HAP-1 (cell line): ENCODE data around the gene CLCN4.
A peak's percentile ranks its signal among the peaks of the same experiment; 100 is the strongest.

Experiments used
- DNase-seq, 2 experiments: peaks; one replicate each; pipeline ENCODE4 v3.0.0-alpha.2; 2016 to 2020; ENCODE audit warnings: low spot score in 2 of 2
- H3K27me3 ChIP-seq: fragments of 250-450 bp; sonication (Bioruptor Pico); 2 replicates; pipeline ENCODE4 v1.5.1; 2020; ENCODE audit warnings: low read depth, mild to moderate bottlenecking, moderate library complexity
- H3K36me3 ChIP-seq: fragments of 250-450 bp; sonication (Bioruptor Pico); replicated peaks from 2 replicates; pipeline ENCODE4 v1.5.1; 2020; ENCODE audit warnings: mild to moderate bottlenecking
- H3K4me1 ChIP-seq: fragments of 250-450 bp; sonication (Bioruptor Pico); 2 replicates; pipeline ENCODE4 v1.5.1; 2020; ENCODE audit warnings: mild to moderate bottlenecking
- H3K4me3 ChIP-seq: fragments of 250-450 bp; sonication (Bioruptor Pico); 2 replicates; pipeline ENCODE4 v1.5.1; 2020; ENCODE audit warnings: mild to moderate bottlenecking, moderate library complexity
- H3K9me3 ChIP-seq: fragments of 250-450 bp; sonication (Bioruptor Pico); 2 replicates; pipeline ENCODE4 v1.5.1; 2020; ENCODE audit warnings: mild to moderate bottlenecking, moderate library complexity
- in situ Hi-C: fragments of 300-500 bp; cut with MboI; formaldehyde crosslinking; loops from 3 replicates; pipeline ENCODE4 v1.14.3; 2020; ENCODE audit warnings: low sequenced_read_pairs, inconsistent platforms, mixed read lengths

Gene CLCN4

GRCh38 chrX:10156199-10157031 lies at the start of gene CLCN4:
TSS of gene CLCN4 (plus strand) at chrX:10156975. CDS start at chrX:10185033, 28,058 bp downstream.
- in situ Hi-C loops: no loop called here
- peak; percentile 53 to 80 for DNase-seq
- H3K27me3 ChIP-seq: no peaks in the 10 kb centered on the region
- peak within 1 kb of the TSS; percentile 22 for H3K4me3 ChIP-seq
- H3K9me3 ChIP-seq: no peaks in the 10 kb centered on the region; the same call in 1 of the 2 replicates
- no peaks in the 10 kb centered on the region for H3K36me3 ChIP-seq
- peaks cover 10% of the 10 kb centered on the region for H3K4me1 ChIP-seq

DNA sequence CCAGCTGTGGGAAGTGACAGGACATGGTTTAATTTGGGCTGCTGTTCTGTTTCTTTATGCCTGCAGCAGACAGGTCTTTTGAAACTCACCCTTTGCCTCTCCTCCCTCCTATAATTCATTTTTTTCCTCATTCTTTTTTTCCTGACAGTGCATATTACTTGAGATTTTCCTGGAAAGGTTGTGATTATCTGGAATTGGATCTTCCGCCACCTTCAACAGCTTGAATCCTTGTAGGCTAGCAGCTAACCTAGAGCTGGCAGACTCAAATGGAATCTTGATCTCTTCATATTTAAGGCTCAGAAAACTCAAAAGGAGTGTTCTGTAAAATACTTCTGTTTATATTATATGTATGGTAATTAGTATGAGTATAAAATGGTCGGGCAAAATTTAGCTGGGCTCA lies 49.3 kb upstream of the CLCN4 start:
- Histone ChIP-seq H3K27me3 (no peaks in the 10 kb centered on the region), H3K9me3 (no peaks in the 10 kb centered on the region), H3K4me1 (no peaks in the 10 kb centered on the region), H3K4me3 (no peak overlapping the region), H3K36me3 (no peaks in the 10 kb centered on the region)
- in situ Hi-C loops: loop anchor here (25.0 kb wide), 2 partner anchors 220 to 395 kb away; no protein-coding TSS in a partner anchor
- no peak for DNase-seq

DNA sequence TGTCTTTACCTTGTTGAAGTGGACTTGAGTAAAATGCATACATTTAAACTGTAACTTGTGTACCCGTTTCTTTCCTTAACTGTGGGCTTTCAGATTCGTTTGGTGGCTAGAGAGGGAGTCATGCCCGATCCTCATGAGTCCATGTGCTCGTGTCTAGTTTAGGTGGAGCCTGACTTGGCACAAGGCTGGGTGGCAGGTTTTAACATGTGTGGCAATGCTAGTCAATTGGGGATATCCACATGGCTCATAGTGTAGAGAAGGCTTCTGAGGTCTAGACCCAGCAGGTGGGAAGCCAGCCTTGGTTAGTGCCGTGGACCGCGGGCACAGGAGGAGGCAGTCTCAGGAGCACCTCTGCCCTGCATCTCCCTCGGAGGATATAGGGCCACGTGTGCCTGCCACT lies 48.5 kb upstream of the CLCN4 start:
- no peaks in the 10 kb centered on the region for H3K4me1 ChIP-seq
- in situ Hi-C loops: loop anchor here (25.0 kb wide), 2 partner anchors 221 to 396 kb away; no protein-coding TSS in a partner anchor
- DNase-seq: no peak
- H3K36me3 ChIP-seq: no peaks in the 10 kb centered on the region
- no peak overlapping the region for H3K4me3 ChIP-seq
- no peaks in the 10 kb centered on the region for H3K9me3 ChIP-seq
- no peaks in the 10 kb centered on the region for H3K27me3 ChIP-seq

DNA sequence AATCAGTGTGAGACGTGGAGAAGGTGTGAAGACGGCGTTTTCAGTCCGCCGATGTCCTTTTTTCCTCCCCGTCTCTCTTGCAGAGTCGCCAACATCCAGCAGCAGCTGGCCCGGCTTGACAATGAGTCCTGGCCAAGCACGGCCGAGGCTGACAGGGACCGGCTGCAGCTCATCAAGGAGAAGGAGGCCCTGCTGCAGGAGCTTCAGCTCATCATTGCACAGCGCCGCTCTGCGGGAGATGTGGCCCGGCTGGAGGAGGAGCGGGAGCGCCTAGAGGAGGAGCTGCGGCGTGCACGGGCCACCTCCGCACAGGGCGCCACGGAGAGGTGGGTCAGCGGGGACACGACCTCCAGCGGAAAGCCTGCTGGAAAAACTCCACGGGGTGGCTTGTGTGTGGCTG lies 47.1 kb upstream of the CLCN4 start:
- in situ Hi-C loops: loop anchor here (25.0 kb wide), 2 partner anchors 222 to 397 kb away; no protein-coding TSS in a partner anchor

GRCh38 chrX:10110316-10110935 lies 46.3 kb upstream of the CLCN4 start:
- Histone ChIP-seq H3K9me3 (no peaks in the 10 kb centered on the region), H3K27me3 (no peaks in the 10 kb centered on the region), H3K36me3 (no peaks in the 10 kb centered on the region), H3K4me1 (no peaks in the 10 kb centered on the region), H3K4me3 (no peak overlapping the region)
- DNase-seq: no peak
- in situ Hi-C loops: loop anchor here (25.0 kb wide), 2 partner anchors 223 to 398 kb away; no protein-coding TSS in a partner anchor

More for the DNA sequence above, 47.1 kb upstream of the CLCN4 start:
- H3K36me3 ChIP-seq: no peaks in the 10 kb centered on the region
- no peaks in the 10 kb centered on the region for H3K27me3 ChIP-seq
- no peak for DNase-seq
- H3K4me3 ChIP-seq: no peak overlapping the region
- no peaks in the 10 kb centered on the region for H3K4me1 ChIP-seq
- no peaks in the 10 kb centered on the region for H3K9me3 ChIP-seq

GRCh38 chrX:10110984-10111363 lies 45.8 kb upstream of the CLCN4 start:
- H3K4me3 ChIP-seq: no peak overlapping the region
- no peaks in the 10 kb centered on the region for H3K27me3 ChIP-seq
- H3K36me3 ChIP-seq: no peaks in the 10 kb centered on the region
- no peaks in the 10 kb centered on the region for H3K4me1 ChIP-seq
- no peaks in the 10 kb centered on the region for H3K9me3 ChIP-seq
- no peak for DNase-seq
- in situ Hi-C loops: loop anchor here (25.0 kb wide), 2 partner anchors 224 to 399 kb away; no protein-coding TSS in a partner anchor

DNA sequence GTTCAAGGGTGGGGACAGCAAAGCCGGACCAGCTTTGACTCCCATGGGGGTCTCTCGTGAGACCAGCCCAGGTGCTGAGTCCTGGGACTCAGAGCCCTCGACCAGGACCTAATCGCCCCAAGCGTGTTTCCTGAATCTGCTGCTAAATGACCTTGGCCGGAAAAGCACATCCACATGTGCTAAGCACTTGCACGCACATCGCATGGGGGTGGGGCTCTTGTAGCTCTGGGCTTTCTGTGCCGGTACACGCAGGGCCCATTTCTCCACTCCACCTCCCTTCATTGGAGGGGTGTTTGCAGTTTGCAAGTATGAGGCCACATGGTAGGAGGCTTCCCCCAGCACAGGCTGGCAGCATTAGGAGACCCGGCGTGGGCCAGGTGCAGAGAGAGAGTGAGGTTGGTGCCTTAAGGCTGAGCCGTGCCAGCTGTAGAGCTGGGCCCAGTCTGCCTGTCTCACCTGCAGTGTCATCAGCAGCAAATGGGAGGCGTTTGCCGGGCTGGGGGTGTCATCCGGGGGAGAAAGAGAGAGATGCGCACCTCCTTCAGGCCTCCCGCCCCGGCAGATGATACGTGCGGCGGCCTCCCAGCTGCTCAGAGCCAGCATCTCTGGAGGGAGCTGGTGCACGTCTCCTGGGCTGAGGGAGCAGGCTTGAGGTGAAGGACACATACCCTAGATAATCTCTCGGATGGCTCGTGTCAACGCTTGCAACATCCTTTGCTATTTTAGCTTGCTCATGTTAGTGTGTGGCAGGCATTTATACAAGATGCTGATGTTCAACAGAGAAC lies 45.2 kb upstream of the CLCN4 start:
- H3K36me3 ChIP-seq: no peaks in the 10 kb centered on the region
- in situ Hi-C loops: loop anchor here (25.0 kb wide), 2 partner anchors 224 to 399 kb away; no protein-coding TSS in a partner anchor
- no peaks in the 10 kb centered on the region for H3K4me1 ChIP-seq
- no peak for DNase-seq
- H3K9me3 ChIP-seq: no peaks in the 10 kb centered on the region
- no peak overlapping the region for H3K4me3 ChIP-seq
- H3K27me3 ChIP-seq: no peaks in the 10 kb centered on the region

GRCh38 chrX:10112510-10112909 lies 44.3 kb upstream of the CLCN4 start:
- Histone ChIP-seq H3K27me3 (no peaks in the 10 kb centered on the region), H3K9me3 (no peaks in the 10 kb centered on the region; the same call in 1 of the 2 replicates), H3K4me3 (no peak overlapping the region), H3K36me3 (no peaks in the 10 kb centered on the region), H3K4me1 (no peaks in the 10 kb centered on the region)
- DNase-seq: no peak
- in situ Hi-C loops: loop anchor here (25.0 kb wide), 2 partner anchors 225 to 400 kb away; no protein-coding TSS in a partner anchor

DNA sequence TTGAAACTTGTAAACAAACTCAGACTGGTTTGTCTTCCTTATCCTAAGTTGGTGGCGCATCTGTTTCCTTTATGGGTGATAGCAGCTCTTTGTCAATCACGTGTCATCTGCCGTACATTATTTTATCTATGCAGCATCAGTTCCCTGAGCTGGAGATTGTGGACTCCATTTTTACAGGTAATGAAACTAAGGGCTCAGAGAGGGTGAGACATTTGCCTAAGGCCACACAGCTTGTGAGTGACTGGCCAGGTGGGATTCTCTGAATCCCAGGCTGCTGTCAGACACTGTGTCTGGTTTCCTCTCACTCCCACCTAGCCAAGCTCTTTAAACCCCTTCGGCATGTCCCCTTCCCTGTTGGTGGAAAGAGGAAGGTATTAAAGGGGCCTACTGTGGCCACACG lies 41.7 kb upstream of the CLCN4 start:
- Histone ChIP-seq H3K9me3 (peaks cover 14% of the 10 kb centered on the region), H3K27me3 (no peaks in the 10 kb centered on the region), H3K36me3 (peaks cover 2% of the 10 kb centered on the region; the same call in 1 of the 2 replicates), H3K4me3 (no peak overlapping the region), H3K4me1 (no peaks in the 10 kb centered on the region)
- in situ Hi-C loops: loop anchor here (5.0 to 25.0 kb wide), 3 partner anchors 118 to 403 kb away; no protein-coding TSS in a partner anchor
- DNase-seq: no peak

DNA sequence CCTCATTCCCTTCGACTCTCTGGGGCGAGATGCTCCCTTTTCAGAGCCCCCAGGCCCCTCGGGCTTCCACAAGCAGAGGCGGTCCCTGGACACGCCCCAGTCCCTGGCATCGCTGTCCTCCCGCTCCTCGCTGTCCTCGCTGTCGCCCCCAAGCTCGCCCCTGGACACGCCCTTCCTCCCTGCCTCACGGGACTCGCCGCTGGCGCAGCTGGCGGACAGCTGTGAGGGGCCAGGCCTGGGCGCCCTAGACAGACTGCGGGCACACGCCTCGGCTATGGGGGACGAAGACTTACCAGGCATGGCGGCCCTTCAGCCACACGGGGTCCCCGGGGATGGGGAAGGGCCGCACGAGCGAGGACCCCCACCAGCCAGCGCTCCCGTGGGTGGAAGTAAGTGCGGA lies 39.5 kb upstream of the CLCN4 start:
- DNase-seq: no peak
- H3K4me1 ChIP-seq: no peaks in the 10 kb centered on the region
- in situ Hi-C loops: loop anchor here (5.0 to 25.0 kb wide), 3 partner anchors 120 to 405 kb away; no protein-coding TSS in a partner anchor
- H3K9me3 ChIP-seq: peaks cover 25% of the 10 kb centered on the region
- H3K36me3 ChIP-seq: peaks cover 2% of the 10 kb centered on the region; the same call in 1 of the 2 replicates
- H3K27me3 ChIP-seq: no peaks in the 10 kb centered on the region
- H3K4me3 ChIP-seq: no peak overlapping the region

DNA sequence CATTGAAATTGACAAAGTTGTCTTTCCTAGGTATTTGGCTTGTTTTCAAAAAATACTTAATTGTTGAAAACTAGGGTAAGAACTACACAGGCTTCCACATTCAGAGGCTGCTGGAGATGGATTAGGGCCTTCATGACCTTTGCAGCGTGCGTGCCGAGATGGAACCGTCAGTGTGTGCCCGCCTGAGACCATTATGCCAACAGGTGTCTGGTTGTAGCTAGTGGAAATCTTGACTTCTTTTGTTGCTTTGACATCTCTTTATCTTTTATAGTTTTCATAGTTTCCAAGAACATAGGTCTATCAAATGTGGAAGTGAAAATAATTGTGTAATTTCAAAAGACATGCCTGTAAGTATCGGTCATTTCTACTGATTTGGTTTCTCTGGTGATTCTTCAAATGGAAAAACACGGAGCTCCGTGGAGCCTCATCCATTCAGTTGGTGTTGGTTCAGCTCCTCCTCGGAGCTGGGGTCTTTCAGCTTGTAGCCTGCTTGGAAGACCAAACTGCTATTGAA lies 38.9 kb upstream of the CLCN4 start:
- H3K36me3 ChIP-seq: peaks cover 2% of the 10 kb centered on the region; the same call in 1 of the 2 replicates
- in situ Hi-C loops: loop anchor here (5.0 to 25.0 kb wide), 3 partner anchors 121 to 406 kb away; no protein-coding TSS in a partner anchor

DNA sequence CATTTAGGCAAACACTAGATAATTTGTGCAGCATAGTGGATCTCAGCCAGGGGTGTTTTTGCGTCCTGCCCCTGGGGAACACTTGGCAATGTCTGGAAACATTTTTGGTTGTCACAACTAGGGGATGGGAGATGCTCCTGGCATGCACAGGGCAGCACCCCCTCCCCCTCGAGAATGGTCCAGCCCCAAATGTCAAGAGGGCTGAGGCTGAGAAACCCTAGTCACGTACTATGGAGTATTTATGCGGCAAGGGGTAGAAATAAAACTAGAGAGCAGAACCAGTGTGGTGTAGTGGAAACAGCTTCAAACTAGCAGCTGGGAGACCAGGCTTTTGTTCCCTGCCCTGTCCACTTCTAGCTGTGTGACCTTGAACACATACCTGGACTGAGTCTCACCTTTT lies 38.2 kb upstream of the CLCN4 start:
- no peaks in the 10 kb centered on the region for H3K27me3 ChIP-seq
- H3K9me3 ChIP-seq: peaks cover 25% of the 10 kb centered on the region
- no peak overlapping the region for H3K4me3 ChIP-seq
- H3K36me3 ChIP-seq: peaks cover 2% of the 10 kb centered on the region; the same call in 1 of the 2 replicates
- no peaks in the 10 kb centered on the region for H3K4me1 ChIP-seq
- no peak for DNase-seq
- in situ Hi-C loops: loop anchor here (5.0 to 25.0 kb wide), 3 partner anchors 121 to 406 kb away; no protein-coding TSS in a partner anchor

More for the DNA sequence above, 38.9 kb upstream of the CLCN4 start:
- no peak overlapping the region for H3K4me3 ChIP-seq
- H3K27me3 ChIP-seq: no peaks in the 10 kb centered on the region
- H3K4me1 ChIP-seq: no peaks in the 10 kb centered on the region
- peaks cover 25% of the 10 kb centered on the region for H3K9me3 ChIP-seq
- DNase-seq: no peak
